Nephron progenitor cell (in vitro differentiated cells): ENCODE results near the gene CCR4.
"Not testable (repeated sequence)": the region's sequence is repeated elsewhere in the genome, so short reads cannot be mapped to it uniquely, and the experiment has no call there.

Experiments used
- DNase-seq: peaks from one replicate; pipeline ENCODE4 v3.0.0; 2021
- H3K27ac Mint-ChIP-seq: 2 replicates; pipeline ENCODE4 v1.8.0; 2021; ENCODE audit warnings: mild to moderate bottlenecking, moderate library complexity, mixed read lengths
- H3K27me3 Mint-ChIP-seq: 2 replicates; pipeline ENCODE4 v1.8.0; 2021; ENCODE audit warnings: mild to moderate bottlenecking, low read depth, mixed read lengths; ENCODE audit not compliant: poor library complexity
- H3K36me3 Mint-ChIP-seq: 2 replicates; pipeline ENCODE4 v1.8.0; 2021; ENCODE audit warnings: low read depth, mixed read lengths
- H3K4me1 Mint-ChIP-seq: 2 replicates; pipeline ENCODE4 v1.8.0; 2021; ENCODE audit warnings: mixed read lengths
- H3K4me3 Mint-ChIP-seq: 2 replicates; pipeline ENCODE4 v1.8.0; 2021; ENCODE audit warnings: mild to moderate bottlenecking, moderate library complexity, mixed read lengths
- H3K9me3 Mint-ChIP-seq: 2 replicates; pipeline ENCODE4 v1.8.0; 2021; ENCODE audit warnings: mild to moderate bottlenecking, moderate library complexity, mixed read lengths
- TF ChIP-seq, protein P1 (sequence below): fragments of 200-600 bp; sonication (generic); IDR thresholded peaks from 2 replicates; pipeline ENCODE4 v1.5.0; 2021; ENCODE audit warnings: antibody characterized with exemption

The CCR4 gene

DNA sequence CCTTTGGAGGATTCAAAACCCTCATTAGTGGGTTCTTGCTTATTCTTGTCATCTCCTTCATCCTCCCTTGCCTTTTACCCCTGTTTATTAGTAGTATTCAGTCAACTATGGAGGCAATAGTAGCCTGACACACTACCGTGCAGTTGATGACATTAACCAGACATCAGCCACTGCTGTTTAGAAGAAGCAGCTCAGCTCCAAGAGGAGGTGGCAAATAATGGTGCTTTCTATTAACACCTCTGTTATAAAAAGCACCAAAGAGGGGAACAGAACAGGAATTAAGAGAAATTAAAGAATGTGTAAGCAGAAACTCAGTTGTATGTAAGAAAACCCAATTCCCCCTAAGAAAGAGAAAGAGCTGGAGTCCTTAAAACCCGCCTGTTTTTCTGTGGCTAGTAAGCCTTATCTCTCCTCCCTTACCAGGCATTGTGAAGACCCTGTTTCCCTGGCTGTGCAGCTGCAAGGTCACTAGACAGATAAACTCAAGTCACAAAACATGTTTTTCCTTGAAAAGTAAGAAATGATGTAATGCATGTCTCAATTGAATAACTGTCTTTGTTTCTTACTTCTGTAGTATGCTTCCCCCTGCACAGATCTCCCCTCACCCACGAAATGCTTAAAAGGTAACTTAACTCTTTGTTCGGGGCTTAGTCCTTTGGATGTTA lies 21.2 kb downstream of the CCR4 start:
- no peak for DNase-seq
- no peaks in the 10 kb centered on the region for H3K9me3 Mint-ChIP-seq
- peaks cover 31% of the 10 kb centered on the region for H3K4me1 Mint-ChIP-seq
- H3K36me3 Mint-ChIP-seq, result no peaks in the 10 kb centered on the region
- H3K27ac Mint-ChIP-seq, result no peak overlapping the region
- TF ChIP-seq, protein P1, sequence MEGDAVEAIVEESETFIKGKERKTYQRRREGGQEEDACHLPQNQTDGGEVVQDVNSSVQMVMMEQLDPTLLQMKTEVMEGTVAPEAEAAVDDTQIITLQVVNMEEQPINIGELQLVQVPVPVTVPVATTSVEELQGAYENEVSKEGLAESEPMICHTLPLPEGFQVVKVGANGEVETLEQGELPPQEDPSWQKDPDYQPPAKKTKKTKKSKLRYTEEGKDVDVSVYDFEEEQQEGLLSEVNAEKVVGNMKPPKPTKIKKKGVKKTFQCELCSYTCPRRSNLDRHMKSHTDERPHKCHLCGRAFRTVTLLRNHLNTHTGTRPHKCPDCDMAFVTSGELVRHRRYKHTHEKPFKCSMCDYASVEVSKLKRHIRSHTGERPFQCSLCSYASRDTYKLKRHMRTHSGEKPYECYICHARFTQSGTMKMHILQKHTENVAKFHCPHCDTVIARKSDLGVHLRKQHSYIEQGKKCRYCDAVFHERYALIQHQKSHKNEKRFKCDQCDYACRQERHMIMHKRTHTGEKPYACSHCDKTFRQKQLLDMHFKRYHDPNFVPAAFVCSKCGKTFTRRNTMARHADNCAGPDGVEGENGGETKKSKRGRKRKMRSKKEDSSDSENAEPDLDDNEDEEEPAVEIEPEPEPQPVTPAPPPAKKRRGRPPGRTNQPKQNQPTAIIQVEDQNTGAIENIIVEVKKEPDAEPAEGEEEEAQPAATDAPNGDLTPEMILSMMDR, result no peak
- H3K4me3 Mint-ChIP-seq, result no peak overlapping the region
- H3K27me3 Mint-ChIP-seq, result peaks cover 8% of the 10 kb centered on the region

DNA sequence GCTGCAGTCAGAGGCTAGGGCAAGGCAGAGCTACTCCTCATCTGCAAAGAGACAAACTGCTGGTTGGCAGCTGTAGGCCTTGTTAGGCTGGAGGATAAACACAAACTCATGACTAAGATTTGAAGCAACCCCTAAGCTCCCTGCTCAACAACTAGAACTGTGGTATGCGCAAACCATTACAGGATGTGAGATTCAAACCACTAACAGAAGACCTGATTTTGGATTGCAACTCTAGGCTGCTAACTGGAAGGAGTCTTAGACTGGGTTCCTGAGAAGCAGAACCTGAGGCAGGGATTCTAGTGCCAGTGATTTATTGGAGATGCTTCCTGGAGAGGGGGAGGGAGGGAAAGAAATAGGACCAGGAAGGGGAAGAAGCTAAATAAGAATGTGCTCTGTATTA lies 22.5 kb downstream of the CCR4 start:
- Mint-ChIP-seq H3K27ac (no peak overlapping the region), H3K9me3 (no peaks in the 10 kb centered on the region), H3K4me1 (peaks cover 17% of the 10 kb centered on the region), H3K4me3 (no peak overlapping the region), H3K27me3 (peaks cover 8% of the 10 kb centered on the region), H3K36me3 (no peaks in the 10 kb centered on the region)
- TF ChIP-seq, protein P1, result no peak
- no peak for DNase-seq

DNA sequence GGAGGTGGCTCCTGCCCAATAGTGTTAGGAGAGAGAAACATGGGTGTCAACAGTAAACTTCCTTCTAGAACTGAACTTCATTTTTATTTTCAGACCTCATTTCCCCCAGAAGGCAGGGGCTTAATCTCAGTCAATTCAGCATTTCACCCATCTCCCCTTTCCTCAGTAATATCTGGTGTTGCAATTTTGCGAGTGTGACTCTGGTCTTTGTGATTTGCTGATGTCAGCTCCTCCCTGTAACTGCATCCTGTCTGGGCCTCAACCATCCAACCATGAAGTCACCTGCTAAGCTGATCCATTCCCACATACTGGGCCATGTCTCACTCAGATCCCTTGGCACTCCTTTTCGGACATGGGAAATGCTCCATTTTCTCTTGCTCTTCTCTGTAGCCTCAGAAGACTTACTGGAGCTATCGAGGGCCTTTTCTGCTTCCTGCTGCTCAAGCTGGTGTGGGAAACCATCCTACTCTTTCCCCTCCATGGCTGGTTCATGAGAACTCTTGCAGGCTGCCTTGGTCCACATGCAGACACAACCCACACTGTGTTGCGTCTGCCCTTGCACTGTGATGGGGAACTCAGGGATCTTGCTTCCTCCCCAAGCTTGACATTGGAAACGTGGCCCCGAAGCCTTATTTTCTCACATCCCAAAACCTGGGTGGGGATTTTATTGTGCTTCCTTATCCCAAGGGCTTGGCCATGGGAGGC lies 24.6 kb downstream of the CCR4 start:
- H3K27ac Mint-ChIP-seq, result peak overlapping the region; percentile 95
- H3K4me3 Mint-ChIP-seq, result no peak overlapping the region
- DNase-seq, result no peak
- H3K36me3 Mint-ChIP-seq, result no peaks in the 10 kb centered on the region
- TF ChIP-seq, protein P1, result no peak
- no peaks in the 10 kb centered on the region for H3K9me3 Mint-ChIP-seq
- H3K4me1 Mint-ChIP-seq, result peaks cover 14% of the 10 kb centered on the region
- H3K27me3 Mint-ChIP-seq, result peaks cover 8% of the 10 kb centered on the region

DNA sequence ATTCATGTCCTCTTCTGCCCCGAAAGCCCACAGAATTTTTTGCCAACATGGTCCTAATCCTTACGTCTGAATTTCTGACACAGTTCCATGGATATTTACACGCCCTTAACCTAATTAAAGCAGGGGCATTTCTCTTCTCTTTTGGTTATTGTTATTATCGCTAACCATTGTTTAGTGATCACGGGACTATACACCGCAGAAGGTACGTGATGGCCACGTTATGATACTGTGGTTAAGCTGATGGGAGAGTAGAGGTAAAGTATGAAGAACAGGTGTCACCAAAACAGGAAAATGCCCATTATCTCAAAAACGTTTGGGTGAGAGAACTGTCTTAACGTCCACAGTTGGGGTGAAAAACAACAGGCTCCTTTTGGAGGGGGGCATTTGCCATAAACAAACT lies 26.4 kb downstream of the CCR4 start:
- H3K9me3 Mint-ChIP-seq, result peaks cover 6% of the 10 kb centered on the region
- no peak overlapping the region for H3K4me3 Mint-ChIP-seq
- TF ChIP-seq, protein P1, result no peak
- DNase-seq, result no peak
- H3K4me1 Mint-ChIP-seq, result peaks cover 14% of the 10 kb centered on the region
- no peak overlapping the region for H3K27ac Mint-ChIP-seq
- H3K36me3 Mint-ChIP-seq, result no peaks in the 10 kb centered on the region
- H3K27me3 Mint-ChIP-seq, result peaks cover 3% of the 10 kb centered on the region

DNA sequence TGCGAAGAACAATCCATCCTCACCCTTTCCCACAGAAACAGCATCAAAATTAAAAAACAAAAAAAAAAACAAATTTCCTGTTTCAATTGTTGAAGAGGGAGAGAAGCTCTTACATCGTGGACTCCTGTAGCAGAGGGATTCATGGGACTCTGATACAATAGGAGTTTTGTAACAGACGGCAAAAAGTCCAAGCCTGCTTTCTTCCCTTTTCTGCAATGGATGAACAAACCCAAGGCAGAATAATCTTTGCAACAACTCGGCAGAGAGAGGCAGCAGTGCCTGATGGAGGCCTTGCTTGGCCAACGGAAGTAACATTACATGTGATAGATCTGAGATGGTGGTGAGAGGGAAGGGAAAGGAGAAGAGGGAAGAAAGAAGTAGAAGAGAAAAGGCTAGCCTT lies 26.9 kb downstream of the CCR4 start:
- no peak for DNase-seq
- TF ChIP-seq, protein P1, result no peak
- Mint-ChIP-seq H3K27me3 (peaks cover 3% of the 10 kb centered on the region), H3K4me3 (no peak overlapping the region), H3K36me3 (no peaks in the 10 kb centered on the region), H3K27ac (no peak overlapping the region), H3K9me3 (peaks cover 11% of the 10 kb centered on the region), H3K4me1 (peaks cover 14% of the 10 kb centered on the region)

DNA sequence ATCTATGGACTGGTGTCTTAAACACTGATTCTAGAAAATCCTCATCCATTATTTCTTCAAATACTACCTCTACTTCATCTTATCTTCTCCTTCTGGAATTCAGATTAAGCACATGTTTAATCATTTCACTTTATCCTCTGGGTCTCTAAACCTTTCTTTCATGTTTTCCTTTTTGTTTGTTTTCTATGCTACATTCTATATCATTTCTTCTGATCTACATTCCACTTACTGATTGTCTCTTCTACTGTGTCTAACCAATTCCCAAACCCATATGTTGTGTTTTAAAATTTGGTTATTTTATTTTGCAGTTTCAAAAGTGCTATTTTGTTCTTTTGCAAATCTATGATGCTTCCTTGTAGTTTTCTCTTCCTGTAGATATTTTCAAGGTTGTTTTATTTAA lies 31.7 kb downstream of the CCR4 start:
- no peak overlapping the region for H3K27ac Mint-ChIP-seq
- H3K9me3 Mint-ChIP-seq, result peaks cover 11% of the 10 kb centered on the region
- peaks cover 13% of the 10 kb centered on the region for H3K27me3 Mint-ChIP-seq
- no peaks in the 10 kb centered on the region for H3K36me3 Mint-ChIP-seq
- no peak for DNase-seq
- H3K4me3 Mint-ChIP-seq, result no peak overlapping the region
- TF ChIP-seq, protein P1, result no peak
- no peaks in the 10 kb centered on the region for H3K4me1 Mint-ChIP-seq

DNA sequence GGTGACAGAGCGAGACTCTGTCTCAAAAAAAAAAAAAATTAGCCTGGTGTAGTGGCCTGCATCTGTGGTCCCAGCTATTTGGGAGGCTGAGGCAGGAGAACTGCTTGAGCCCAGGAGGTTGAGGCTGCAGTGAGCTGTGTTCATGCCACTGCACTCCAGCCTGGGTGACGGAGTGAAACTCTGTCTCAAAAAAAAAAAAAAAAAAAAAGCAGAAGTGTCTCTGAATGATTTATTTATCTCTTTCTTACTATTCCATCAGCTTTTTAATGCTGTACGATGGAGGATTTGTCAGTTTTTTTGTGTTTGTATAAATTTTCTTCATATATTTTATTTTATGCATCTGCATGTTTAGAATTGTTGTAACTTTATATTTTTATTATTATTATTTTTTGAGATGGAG lies 33.5 kb downstream of the CCR4 start:
- Mint-ChIP-seq H3K9me3 (peaks cover 11% of the 10 kb centered on the region), H3K27me3 (peaks cover 13% of the 10 kb centered on the region)
- not testable (repeated sequence) for H3K36me3 Mint-ChIP-seq, H3K27ac Mint-ChIP-seq, DNase-seq, H3K4me3 Mint-ChIP-seq, H3K4me1 Mint-ChIP-seq
